Measurements from ENCODE around the gene FBXL7. TPM values are rescaled to one million over a fixed set of nuclear protein-coding genes. Genes with fewer than 3 reads are reported as not detected.
A peak's percentile ranks its signal among the peaks of the same experiment; 100 is the strongest.

Gene FBXL7
- total and polyA plus RNA-seq, 10 donors: 1.1 to 12.9 (median 8.3) TPM

GRCh38 chr5:15596936-15597335 lies 97.0 kb downstream of the FBXL7 start:
- WGBS, 5 donors: 94 to 100% (median 97%) methylated on average over 1 of the region's 1 CpG
- H3K4me1 ChIP-seq: peaks cover 0 to 3% (median 0%) of the 10 kb centered on the region in 6 donors
- TF ChIP-seq, protein P1, sequence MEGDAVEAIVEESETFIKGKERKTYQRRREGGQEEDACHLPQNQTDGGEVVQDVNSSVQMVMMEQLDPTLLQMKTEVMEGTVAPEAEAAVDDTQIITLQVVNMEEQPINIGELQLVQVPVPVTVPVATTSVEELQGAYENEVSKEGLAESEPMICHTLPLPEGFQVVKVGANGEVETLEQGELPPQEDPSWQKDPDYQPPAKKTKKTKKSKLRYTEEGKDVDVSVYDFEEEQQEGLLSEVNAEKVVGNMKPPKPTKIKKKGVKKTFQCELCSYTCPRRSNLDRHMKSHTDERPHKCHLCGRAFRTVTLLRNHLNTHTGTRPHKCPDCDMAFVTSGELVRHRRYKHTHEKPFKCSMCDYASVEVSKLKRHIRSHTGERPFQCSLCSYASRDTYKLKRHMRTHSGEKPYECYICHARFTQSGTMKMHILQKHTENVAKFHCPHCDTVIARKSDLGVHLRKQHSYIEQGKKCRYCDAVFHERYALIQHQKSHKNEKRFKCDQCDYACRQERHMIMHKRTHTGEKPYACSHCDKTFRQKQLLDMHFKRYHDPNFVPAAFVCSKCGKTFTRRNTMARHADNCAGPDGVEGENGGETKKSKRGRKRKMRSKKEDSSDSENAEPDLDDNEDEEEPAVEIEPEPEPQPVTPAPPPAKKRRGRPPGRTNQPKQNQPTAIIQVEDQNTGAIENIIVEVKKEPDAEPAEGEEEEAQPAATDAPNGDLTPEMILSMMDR (IDR thresholded peaks at IDR 0.05 in 8 of 11, conservative IDR thresholded peaks at IDR 0.05 in 3 of 11): no peak

GRCh38 chr5:15597804-15598203 lies 97.8 kb downstream of the FBXL7 start:
- Histone ChIP-seq H3K4me3 (no peak overlapping the region), H3K4me1 (no peaks in the 10 kb centered on the region), H3K9me3 (no peaks in the 10 kb centered on the region), H3K36me3 (no peaks in the 10 kb centered on the region), H3K27ac (no peak overlapping the region), H3K27me3 (replicated peaks in 1 of 7) (no peaks in the 10 kb centered on the region)
- 95 to 98% (median 96%) methylated on average over 1 of the region's 1 CpG for whole genome bisulfite sequencing, 5 donors
- intact Hi-C loops (cut with DNase I; ENCODE audit: low total_unique reads): no loop called here
- no peak for DNase-seq
- TF ChIP-seq, protein P1 (IDR thresholded peaks at IDR 0.05 in 8 of 11, conservative IDR thresholded peaks at IDR 0.05 in 3 of 11): no peak
- TF ChIP-seq POLR2A (IDR thresholded peaks at IDR 0.05) (no peak), POLR2AphosphoS5 (IDR thresholded peaks at IDR 0.05) (no peak)

More at GRCh38 chr5:15596936-15597335, 97.0 kb downstream of the FBXL7 start:
- Histone ChIP-seq H3K27me3 (replicated peaks in 1 of 7) (no peaks in the 10 kb centered on the region), H3K4me3 (no peak overlapping the region), H3K9me3 (no peaks in the 10 kb centered on the region), H3K27ac (no peak overlapping the region), H3K36me3 (no peaks in the 10 kb centered on the region)
- intact Hi-C loops (cut with DNase I; ENCODE audit: low total_unique reads): no loop called here
- no peak for DNase-seq

- H3K4me1 ChIP-seq: no peaks in the 10 kb centered on the region
These were observed 98.4 kb downstream of the FBXL7 start for GRCh38 chr5:15598294-15598902.

GRCh38 chr5:15600035-15600434 lies 100.1 kb downstream of the FBXL7 start:
- 66 to 80% (median 71%) methylated on average over 4 of the region's 4 CpGs for WGBS, 5 donors
- Histone ChIP-seq H3K27ac (no peak overlapping the region), H3K36me3 (no peaks in the 10 kb centered on the region), H3K27me3 (replicated peaks in 1 of 7) (no peaks in the 10 kb centered on the region), H3K9me3 (peaks cover 0 to 7% (median 0%) of the 10 kb centered on the region in 8 donors), H3K4me3 (no peak overlapping the region), H3K4me1 (no peaks in the 10 kb centered on the region)
- TF ChIP-seq, protein P1 (IDR thresholded peaks at IDR 0.05 in 8 of 11, conservative IDR thresholded peaks at IDR 0.05 in 3 of 11): no peak
- no peak for TF ChIP-seq POLR2AphosphoS5 (IDR thresholded peaks at IDR 0.05)
- DNase-seq: no peak
- intact Hi-C loops (cut with DNase I; ENCODE audit: low total_unique reads): no loop called here

More at GRCh38 chr5:15598294-15598902, 98.4 kb downstream of the FBXL7 start:
- Histone ChIP-seq H3K36me3 (no peaks in the 10 kb centered on the region), H3K27ac (no peak overlapping the region), H3K4me3 (no peak overlapping the region), H3K27me3 (replicated peaks in 1 of 7) (no peaks in the 10 kb centered on the region), H3K9me3 (no peaks in the 10 kb centered on the region)
- no peak for TF ChIP-seq POLR2AphosphoS5 (IDR thresholded peaks at IDR 0.05)
- TF ChIP-seq, protein P1 (IDR thresholded peaks at IDR 0.05 in 8 of 11, conservative IDR thresholded peaks at IDR 0.05 in 3 of 11): peak in 7 of 11 experiments; percentile 15 to 58 (median 37)
- TF ChIP-seq POLR2A (IDR thresholded peaks at IDR 0.05): no peak
- intact Hi-C loops (cut with DNase I; ENCODE audit: low total_unique reads): no loop called here
- no peak for DNase-seq
- WGBS, 5 donors: 65 to 70% (median 66%) methylated on average over 3 of the region's 3 CpGs

All from spleen (tissue), 11 donors.